ENCODE measurements around the gene RLN3.

The RLN3 gene

GRCh38 chr19:14027856-14028450 is at the start of gene RLN3:
RLN3 (plus strand) TSS chr19:14028148; CDS start chr19:14028205, 57 bp downstream.
- DNase-seq = no peak

- peak; percentile 81 for DNase-seq
Observed at GRCh38 chr19:13978351-13979243, 49.4 kb upstream of the RLN3 start.

GRCh38 chr19:13979244-13979615 is 48.7 kb upstream of the RLN3 start:
- DNase-seq = no peak

- DNase-seq = no peak
Observed at GRCh38 chr19:13979686-13980085, 48.3 kb upstream of the RLN3 start.

- DNase-seq = no peak
Observed at GRCh38 chr19:13980340-13980739, 47.6 kb upstream of the RLN3 start.

GRCh38 chr19:13981021-13981420 is 46.9 kb upstream of the RLN3 start:
- DNase-seq = no peak

- DNase-seq = no peak
Observed at GRCh38 chr19:13981467-13981866, 46.5 kb upstream of the RLN3 start.

- DNase-seq = no peak
Observed at GRCh38 chr19:13981988-13982501, 45.9 kb upstream of the RLN3 start.

- DNase-seq = no peak
Observed at GRCh38 chr19:13982773-13983172, 45.2 kb upstream of the RLN3 start.

GRCh38 chr19:13983213-13983889 is 44.6 kb upstream of the RLN3 start:
- DNase-seq = no peak

GRCh38 chr19:13984186-13984585 is 43.8 kb upstream of the RLN3 start:
- no peak for DNase-seq

- no peak for DNase-seq
Observed at GRCh38 chr19:13984875-13985741, 42.8 kb upstream of the RLN3 start.

- no peak for DNase-seq
Observed at GRCh38 chr19:13985771-13986347, 42.1 kb upstream of the RLN3 start.

- DNase-seq = no peak
Observed at GRCh38 chr19:13986348-13986904, 41.5 kb upstream of the RLN3 start.

GRCh38 chr19:13987101-13987890 is 40.7 kb upstream of the RLN3 start:
- no peak for DNase-seq

- no peak for DNase-seq
Observed at GRCh38 chr19:13989487-13989886, 38.5 kb upstream of the RLN3 start.

GRCh38 chr19:13990085-13990484 is 37.9 kb upstream of the RLN3 start:
- DNase-seq = no peak

- no peak for DNase-seq
Observed at GRCh38 chr19:13992025-13992424, 35.9 kb upstream of the RLN3 start.

- no peak for DNase-seq
Observed at GRCh38 chr19:13993590-13994300, 34.2 kb upstream of the RLN3 start.

- DNase-seq = no peak
Observed at GRCh38 chr19:13995017-13995728, 32.8 kb upstream of the RLN3 start.

Data from NCI-H1105 (cell line).